Stimulated activated CD4-positive, alpha-beta T cell treated with anti-CD3 and anti-CD28 coated beads, Interleukin-2, amount 100 ng/mL, for 48 hours (primary cell): Measurements from ENCODE around the gene RPL36.
"Not testable (repeated sequence)": the region's sequence is repeated elsewhere in the genome, so short reads cannot be mapped to it uniquely, and the experiment has no call there.

ENCODE experiments used
- DNase-seq, 2 donors: peaks; one replicate each; pipeline ENCODE4 v3.0.0-alpha.2; 2020

The RPL36 gene

GRCh38 chr19:5707576-5708575 is 17.8 kb downstream of the RPL36 start:
- no peak for DNase-seq

GRCh38 chr19:5711025-5711424 is 20.9 kb downstream of the RPL36 start:
- no peak for DNase-seq

GRCh38 chr19:5711713-5712161 is 21.6 kb downstream of the RPL36 start:
- no peak for DNase-seq

- DNase-seq, result no peak
These were observed 23.1 kb downstream of the RPL36 start for GRCh38 chr19:5713228-5713627.

- DNase-seq, result no peak
These were observed 24.7 kb downstream of the RPL36 start for GRCh38 chr19:5714816-5715215.

- no peak for DNase-seq
These were observed 27.3 kb downstream of the RPL36 start for GRCh38 chr19:5717215-5717935.

GRCh38 chr19:5718037-5718578 is 28.0 kb downstream of the RPL36 start:
- DNase-seq, result peak; percentile 47 to 54

- DNase-seq, result peak; percentile 40 to 57
These were observed 28.6 kb downstream of the RPL36 start for GRCh38 chr19:5718579-5719273.

- DNase-seq, result peak in 1 of 2 donors; percentile 30
These were observed 29.3 kb downstream of the RPL36 start for GRCh38 chr19:5719274-5719960.

- peak; percentile 97 to 98 for DNase-seq
These were observed 30.1 kb downstream of the RPL36 start, which contains the start of the genes CATSPERD and LONP1 for GRCh38 chr19:5719961-5720790. TSS of gene CATSPERD (plus strand) at chr19:5720637. CDS start at chr19:5720738, 101 bp downstream. TSS of gene LONP1 (minus strand) at chr19:5720146. CDS start at chr19:5720132, 14 bp downstream.

GRCh38 chr19:5727453-5728050 is 37.5 kb downstream of the RPL36 start:
- no peak for DNase-seq

GRCh38 chr19:5733172-5733571 is 43.1 kb downstream of the RPL36 start:
- not testable (repeated sequence) for DNase-seq

GRCh38 chr19:5738423-5738822 is 48.3 kb downstream of the RPL36 start:
- DNase-seq, result no peak
